Measurements from ENCODE around the gene TMEM120B.

GRCh38 chr12:121749267-121749666 is 36.7 kb downstream of the TMEM120B start:
- TF ChIP-seq CTCF (tag by site-specific recombination; IDR thresholded peaks at IDR 0.05) (no peak), ZNF274 (IDR thresholded peaks at IDR 0.05; ENCODE audit: low read length) (no peak), ZNF274 (tag by site-specific recombination; IDR thresholded peaks at IDR 0.05; ENCODE audit: borderline replicate concordance) (no peak), PATZ1 (tag by site-specific recombination; IDR thresholded peaks at IDR 0.05) (no peak), ZNF10 (tag by site-specific recombination; IDR thresholded peaks at IDR 0.05) (no peak), ZNF561 (tag by site-specific recombination; IDR thresholded peaks at IDR 0.05; ENCODE audit: borderline replicate concordance) (no peak), GLIS2 (tag by site-specific recombination; IDR thresholded peaks at IDR 0.05) (no peak), ZFP37 (tag by site-specific recombination; IDR thresholded peaks at IDR 0.05) (no peak), ZNF324 (tag by site-specific recombination; IDR thresholded peaks at IDR 0.05) (no peak), ZNF791 (tag by site-specific recombination; IDR thresholded peaks at IDR 0.05) (no peak), REST (tag by site-specific recombination; IDR thresholded peaks at IDR 0.05) (no peak), TCF7L2 (IDR thresholded peaks at IDR 0.05; ENCODE audit: borderline replicate concordance, low read depth, low read length) (no peak), ZNF398 (tag by site-specific recombination; IDR thresholded peaks at IDR 0.05) (no peak), YY1 (tag by site-specific recombination; IDR thresholded peaks at IDR 0.05) (no peak), MZF1 (tag by site-specific recombination; IDR thresholded peaks at IDR 0.05; ENCODE audit: borderline replicate concordance) (no peak)

Measured in HEK293 (cell line).